ENCODE results near the gene COG7.

DNA sequence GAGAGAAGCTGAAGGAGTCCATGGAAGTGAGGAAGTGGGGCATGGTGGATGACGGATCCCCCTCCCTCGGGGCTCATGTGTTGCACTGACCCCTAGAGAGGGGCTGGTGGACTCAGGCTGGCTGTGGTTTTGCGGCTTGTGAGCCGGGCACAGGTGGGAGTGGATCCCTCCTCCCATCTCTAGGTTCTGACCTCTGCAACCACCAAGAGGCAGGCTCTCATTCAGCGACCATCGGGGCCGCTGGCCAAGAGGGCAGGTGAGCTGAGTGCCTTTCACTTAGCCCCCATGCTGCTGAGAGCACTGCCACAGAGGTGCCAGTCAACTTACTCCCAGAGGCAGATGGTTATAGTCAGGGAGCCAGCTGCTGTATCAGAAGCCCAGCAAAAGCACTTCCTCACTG, 83.6 kb downstream of the COG7 start:
- TF ChIP-seq, protein P1, sequence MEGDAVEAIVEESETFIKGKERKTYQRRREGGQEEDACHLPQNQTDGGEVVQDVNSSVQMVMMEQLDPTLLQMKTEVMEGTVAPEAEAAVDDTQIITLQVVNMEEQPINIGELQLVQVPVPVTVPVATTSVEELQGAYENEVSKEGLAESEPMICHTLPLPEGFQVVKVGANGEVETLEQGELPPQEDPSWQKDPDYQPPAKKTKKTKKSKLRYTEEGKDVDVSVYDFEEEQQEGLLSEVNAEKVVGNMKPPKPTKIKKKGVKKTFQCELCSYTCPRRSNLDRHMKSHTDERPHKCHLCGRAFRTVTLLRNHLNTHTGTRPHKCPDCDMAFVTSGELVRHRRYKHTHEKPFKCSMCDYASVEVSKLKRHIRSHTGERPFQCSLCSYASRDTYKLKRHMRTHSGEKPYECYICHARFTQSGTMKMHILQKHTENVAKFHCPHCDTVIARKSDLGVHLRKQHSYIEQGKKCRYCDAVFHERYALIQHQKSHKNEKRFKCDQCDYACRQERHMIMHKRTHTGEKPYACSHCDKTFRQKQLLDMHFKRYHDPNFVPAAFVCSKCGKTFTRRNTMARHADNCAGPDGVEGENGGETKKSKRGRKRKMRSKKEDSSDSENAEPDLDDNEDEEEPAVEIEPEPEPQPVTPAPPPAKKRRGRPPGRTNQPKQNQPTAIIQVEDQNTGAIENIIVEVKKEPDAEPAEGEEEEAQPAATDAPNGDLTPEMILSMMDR (IDR thresholded peaks at IDR 0.05), result no peak
- TF ChIP-seq ZFX (IDR thresholded peaks at IDR 0.05; ENCODE audit: borderline replicate concordance), result no peak

Measured in 22Rv1 (cell line).